K562 (cell line): ENCODE measurements around the gene ZNF556. TPM values are rescaled to one million over a fixed set of nuclear protein-coding genes. Genes with fewer than 3 reads are reported as not detected.
A peak's percentile ranks its signal among the peaks of the same experiment; 100 is the strongest.

Source experiments
- CUX1 ChIP-seq: fragments of 200-800 bp; sonication (Bioruptor generic); IDR thresholded peaks from 2 replicates; pipeline ENCODE4 v1.6.1; 2016; ENCODE audit warnings: missing genetic modification characterization, missing compliant biosample characterization
- FOXP1 ChIP-seq: sonication (generic); formaldehyde crosslinking; IDR thresholded peaks from 2 replicates; pipeline ENCODE4 v1.8.0; 2022; ENCODE audit warnings: mild to moderate bottlenecking, missing genetic modification reagents
- KDM2B ChIP-seq: fragments of 250-450 bp; sonication (Bioruptor Pico); IDR thresholded peaks from 2 replicates; pipeline ENCODE4 v1.8.0; 2021; ENCODE audit warnings: mild to moderate bottlenecking, moderate library complexity
- KDM5B ChIP-seq: fragments of 200-600 bp; sonication (generic); IDR thresholded peaks from 2 replicates; pipeline ENCODE4 v1.6.1; 2012; ENCODE audit warnings: low read depth, mild to moderate bottlenecking, moderate library complexity, low read length, control low read depth, inconsistent platforms; ENCODE audit not compliant: insufficient replicate concordance
- NFIC ChIP-seq: fragments of 450-650 bp; IDR thresholded peaks from 2 replicates; pipeline ENCODE4 v1.6.1; 2017; ENCODE audit warnings: mild to moderate bottlenecking, inconsistent platforms
- NUFIP1 ChIP-seq: fragments of 450-650 bp; IDR thresholded peaks from 2 replicates; pipeline ENCODE4 v1.6.1; 2018; ENCODE audit not compliant: partially characterized antibody
- RERE ChIP-seq: sonication (generic); formaldehyde crosslinking; IDR thresholded peaks from 2 replicates; pipeline ENCODE4 v1.8.0; 2023; ENCODE audit warnings: missing genetic modification reagents, mild to moderate bottlenecking, borderline replicate concordance
- ZNF592 ChIP-seq: fragments of 450-650 bp; IDR thresholded peaks from 2 replicates; pipeline ENCODE4 v1.6.1; 2017; ENCODE audit warnings: antibody characterized with exemption, mild to moderate bottlenecking
- polyA plus RNA-seq, 8 experiments: library from polyadenylated mRNA; depleted of rRNA in 4 of 8; stranded (reverse) in 5 of 8; unstranded in 3 of 8; fragments of >200 nt; fragmentation: Nextera tagmentation in 2 of 8; fragmentation: Illumina TruSeq in 1 of 8; extraction: Ambion mirVana in 2 of 8; extraction: Trizol in 1 of 8; gene quantifications; 2 replicates each; pipeline versions ENCODE4 v1.2.1 to v1.2.3, GENCODE V29; 2011 to 2014; ENCODE audit warnings: inconsistent platforms in 1 of 8, missing spikeins in 1 of 8
- total RNA-seq, 7 experiments: library from RNA; depleted of rRNA in 6 of 7; stranded (reverse); fragments of >200 nt in 6 of 7; fragmentation: Illumina TruSeq in 2 of 7; extraction: Trizol in 2 of 7; gene quantifications; 2 replicates each; pipeline versions ENCODE4 v1.2.1 to v1.2.3, GENCODE V29; 2011 to 2021; ENCODE audit warnings: low replicate concordance in 1 of 7

Gene ZNF556
- total and polyA plus RNA-seq, 9 of the 15 experiments (the other 6 are each of a cell fraction or from before 2014, with no cell fraction given): 0.01 to 0.36 (median 0.10) TPM; not detected in 1

- TF ChIP-seq CUX1 (CRISPR knock-in tag) (no peak), RERE (CRISPR knock-in tag) (0 out of 2 replicates have a peak, but pooled peaks have one; percentile 43), ZNF592 (no peak), KDM2B (CRISPR knock-in tag) (0 out of 2 replicates have a peak, but pooled peaks have one; percentile 64), NUFIP1 (no peak), FOXP1 (CRISPR knock-in tag) (peak; percentile 98), KDM5B (no peak), NFIC (peak; percentile 76)
Observed at GRCh38 chr19:2900296-2901252, 33.4 kb downstream of the ZNF556 start, which contains the start of gene ZNF57 (continued).
